ENCODE data around the gene MAP3K5.

DNA sequence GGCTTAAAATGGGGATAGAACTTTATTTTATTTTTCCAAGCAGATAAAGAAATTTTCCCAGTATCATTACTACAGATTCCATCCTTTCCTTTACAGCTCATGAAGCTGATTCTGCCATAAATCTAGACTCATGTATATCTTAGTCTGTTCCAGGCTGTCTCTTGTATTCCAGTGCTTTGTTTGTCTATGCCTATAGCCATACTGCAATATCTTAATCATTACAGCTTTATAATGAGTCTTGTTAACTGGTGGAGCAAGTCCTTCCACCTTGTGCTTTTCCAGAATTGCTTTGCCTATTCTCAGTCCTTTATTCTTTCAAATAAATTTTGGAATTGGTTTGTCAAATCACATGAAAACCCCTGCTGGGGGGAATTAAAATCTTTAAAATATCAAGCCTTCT, 99.2 kb downstream of the MAP3K5 start:
- TF ChIP-seq, protein P1, sequence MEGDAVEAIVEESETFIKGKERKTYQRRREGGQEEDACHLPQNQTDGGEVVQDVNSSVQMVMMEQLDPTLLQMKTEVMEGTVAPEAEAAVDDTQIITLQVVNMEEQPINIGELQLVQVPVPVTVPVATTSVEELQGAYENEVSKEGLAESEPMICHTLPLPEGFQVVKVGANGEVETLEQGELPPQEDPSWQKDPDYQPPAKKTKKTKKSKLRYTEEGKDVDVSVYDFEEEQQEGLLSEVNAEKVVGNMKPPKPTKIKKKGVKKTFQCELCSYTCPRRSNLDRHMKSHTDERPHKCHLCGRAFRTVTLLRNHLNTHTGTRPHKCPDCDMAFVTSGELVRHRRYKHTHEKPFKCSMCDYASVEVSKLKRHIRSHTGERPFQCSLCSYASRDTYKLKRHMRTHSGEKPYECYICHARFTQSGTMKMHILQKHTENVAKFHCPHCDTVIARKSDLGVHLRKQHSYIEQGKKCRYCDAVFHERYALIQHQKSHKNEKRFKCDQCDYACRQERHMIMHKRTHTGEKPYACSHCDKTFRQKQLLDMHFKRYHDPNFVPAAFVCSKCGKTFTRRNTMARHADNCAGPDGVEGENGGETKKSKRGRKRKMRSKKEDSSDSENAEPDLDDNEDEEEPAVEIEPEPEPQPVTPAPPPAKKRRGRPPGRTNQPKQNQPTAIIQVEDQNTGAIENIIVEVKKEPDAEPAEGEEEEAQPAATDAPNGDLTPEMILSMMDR (IDR thresholded peaks at IDR 0.05) = no peak
- TF ChIP-seq POLR2A (IDR thresholded peaks at IDR 0.05) = no peak

Measured in sigmoid colon (tissue), 3 donors.